AG09319 (cell line): Measurements from ENCODE around the gene SEMA3B.

Experiments
- DNase-seq: peaks from one replicate; pipeline ENCODE4 v3.0.0-alpha.2; 2010; ENCODE audit warnings: low read depth; ENCODE audit errors: extremely low read depth
- TF ChIP-seq, protein P1 (sequence below): IDR thresholded peaks from 2 replicates; pipeline ENCODE4 v1.5.1; 2011; ENCODE audit warnings: low read depth, mild to moderate bottlenecking, inconsistent platforms, low read length, moderate library complexity

The SEMA3B gene

DNA sequence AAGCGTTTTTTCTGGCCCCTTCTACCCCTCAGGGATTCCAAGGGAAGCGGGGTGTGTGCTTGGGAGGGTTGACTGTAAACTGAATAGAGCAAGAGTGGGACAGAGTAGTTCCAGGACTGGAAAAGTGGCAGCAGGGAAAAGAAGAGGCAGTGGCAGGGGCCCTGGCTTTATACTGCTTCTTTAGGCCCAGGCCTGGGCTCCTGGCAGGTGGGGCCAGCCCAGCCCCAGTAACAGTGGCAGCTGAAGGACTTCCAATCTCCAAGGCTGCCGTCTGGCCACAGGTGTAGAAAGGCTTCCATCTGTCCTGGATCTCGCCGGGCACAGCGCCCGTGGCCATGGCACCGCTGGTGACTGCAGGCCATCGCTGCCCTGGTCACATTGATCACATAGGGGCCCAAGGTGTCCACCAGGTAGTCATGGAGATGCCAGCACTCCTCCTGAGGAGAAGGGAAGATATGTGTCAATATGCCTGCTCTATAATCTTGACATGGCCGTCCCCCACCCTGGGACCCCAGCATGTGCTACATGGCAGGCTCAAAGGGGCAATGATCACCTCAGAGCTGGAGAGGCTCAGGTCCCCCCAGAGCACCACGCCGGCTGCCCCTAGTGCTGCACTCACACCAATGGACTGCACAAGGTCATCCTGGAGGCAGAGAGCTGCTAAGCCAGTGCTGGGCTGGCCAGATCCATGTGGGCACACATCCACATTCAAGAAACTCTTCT, 24.3 kb downstream of the SEMA3B start:
- TF ChIP-seq, protein P1, sequence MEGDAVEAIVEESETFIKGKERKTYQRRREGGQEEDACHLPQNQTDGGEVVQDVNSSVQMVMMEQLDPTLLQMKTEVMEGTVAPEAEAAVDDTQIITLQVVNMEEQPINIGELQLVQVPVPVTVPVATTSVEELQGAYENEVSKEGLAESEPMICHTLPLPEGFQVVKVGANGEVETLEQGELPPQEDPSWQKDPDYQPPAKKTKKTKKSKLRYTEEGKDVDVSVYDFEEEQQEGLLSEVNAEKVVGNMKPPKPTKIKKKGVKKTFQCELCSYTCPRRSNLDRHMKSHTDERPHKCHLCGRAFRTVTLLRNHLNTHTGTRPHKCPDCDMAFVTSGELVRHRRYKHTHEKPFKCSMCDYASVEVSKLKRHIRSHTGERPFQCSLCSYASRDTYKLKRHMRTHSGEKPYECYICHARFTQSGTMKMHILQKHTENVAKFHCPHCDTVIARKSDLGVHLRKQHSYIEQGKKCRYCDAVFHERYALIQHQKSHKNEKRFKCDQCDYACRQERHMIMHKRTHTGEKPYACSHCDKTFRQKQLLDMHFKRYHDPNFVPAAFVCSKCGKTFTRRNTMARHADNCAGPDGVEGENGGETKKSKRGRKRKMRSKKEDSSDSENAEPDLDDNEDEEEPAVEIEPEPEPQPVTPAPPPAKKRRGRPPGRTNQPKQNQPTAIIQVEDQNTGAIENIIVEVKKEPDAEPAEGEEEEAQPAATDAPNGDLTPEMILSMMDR: no peak

DNA sequence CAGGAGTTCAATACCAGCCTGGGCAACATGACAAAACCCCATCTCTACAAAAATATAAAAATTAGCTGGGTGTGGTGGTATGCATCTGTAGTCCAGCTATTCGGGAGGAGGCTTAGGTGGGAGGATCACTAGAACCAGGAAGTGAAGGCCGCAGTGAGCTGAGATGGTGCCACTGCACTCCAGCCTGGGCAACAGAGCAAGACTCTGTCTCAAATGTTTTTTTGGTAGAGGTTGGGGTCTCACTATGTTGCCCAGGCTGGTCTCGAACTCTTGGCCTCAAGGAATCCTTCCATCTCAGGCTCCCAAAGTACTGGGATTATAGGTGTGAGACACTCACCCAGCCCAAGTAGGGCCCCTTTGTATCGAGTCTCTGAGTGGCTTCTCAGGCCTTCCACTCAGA, 25.1 kb downstream of the SEMA3B start:
- no peak for DNase-seq
- TF ChIP-seq, protein P1: no peak

More for the DNA sequence above, 24.3 kb downstream of the SEMA3B start:
- DNase-seq: no peak

DNA sequence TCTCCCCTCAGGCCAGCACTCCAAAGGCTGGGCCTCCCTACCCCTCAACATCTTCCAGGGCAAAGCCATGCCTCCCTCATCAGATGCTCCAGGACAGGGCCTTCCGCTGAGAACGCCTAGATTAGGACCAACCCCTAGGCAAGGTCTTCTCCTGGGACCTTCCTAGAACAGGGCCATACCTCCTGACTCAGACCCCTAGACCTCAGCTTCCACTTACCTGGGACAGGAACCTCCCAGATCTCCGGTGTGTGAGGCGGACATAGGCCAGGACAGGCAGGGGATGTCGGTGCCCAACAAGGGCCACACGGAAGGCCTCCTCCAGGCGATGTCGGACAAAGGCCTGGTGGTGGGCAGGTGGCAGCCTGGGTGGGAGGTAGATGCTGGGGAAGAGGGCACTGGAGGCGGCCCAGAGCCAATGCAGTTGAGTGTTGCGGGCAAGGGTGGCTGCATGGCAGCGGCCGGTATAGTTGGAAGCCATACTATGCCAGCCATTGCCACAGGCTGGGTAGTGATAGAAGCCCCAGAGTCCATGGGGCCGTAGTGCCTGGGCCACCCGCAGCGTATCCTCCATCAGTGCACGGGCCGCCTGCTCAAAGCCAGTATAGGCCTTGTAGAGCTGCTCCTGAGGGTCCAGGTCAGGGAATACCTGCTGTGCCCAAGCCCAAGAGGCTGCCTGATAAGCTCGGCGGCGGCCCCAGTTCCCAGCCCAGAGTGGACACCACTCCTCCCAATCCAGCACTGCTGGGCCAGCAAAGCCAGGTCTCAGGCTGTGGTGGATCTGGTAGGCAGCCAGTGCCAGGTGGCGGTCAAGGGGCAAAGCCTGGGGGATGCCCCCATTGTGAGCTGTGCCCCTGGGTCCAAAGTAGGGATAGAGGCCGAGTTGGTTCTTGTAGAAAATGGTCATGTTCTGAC, 25.8 kb downstream of the SEMA3B start:
- TF ChIP-seq, protein P1: no peak
- no peak for DNase-seq

DNA sequence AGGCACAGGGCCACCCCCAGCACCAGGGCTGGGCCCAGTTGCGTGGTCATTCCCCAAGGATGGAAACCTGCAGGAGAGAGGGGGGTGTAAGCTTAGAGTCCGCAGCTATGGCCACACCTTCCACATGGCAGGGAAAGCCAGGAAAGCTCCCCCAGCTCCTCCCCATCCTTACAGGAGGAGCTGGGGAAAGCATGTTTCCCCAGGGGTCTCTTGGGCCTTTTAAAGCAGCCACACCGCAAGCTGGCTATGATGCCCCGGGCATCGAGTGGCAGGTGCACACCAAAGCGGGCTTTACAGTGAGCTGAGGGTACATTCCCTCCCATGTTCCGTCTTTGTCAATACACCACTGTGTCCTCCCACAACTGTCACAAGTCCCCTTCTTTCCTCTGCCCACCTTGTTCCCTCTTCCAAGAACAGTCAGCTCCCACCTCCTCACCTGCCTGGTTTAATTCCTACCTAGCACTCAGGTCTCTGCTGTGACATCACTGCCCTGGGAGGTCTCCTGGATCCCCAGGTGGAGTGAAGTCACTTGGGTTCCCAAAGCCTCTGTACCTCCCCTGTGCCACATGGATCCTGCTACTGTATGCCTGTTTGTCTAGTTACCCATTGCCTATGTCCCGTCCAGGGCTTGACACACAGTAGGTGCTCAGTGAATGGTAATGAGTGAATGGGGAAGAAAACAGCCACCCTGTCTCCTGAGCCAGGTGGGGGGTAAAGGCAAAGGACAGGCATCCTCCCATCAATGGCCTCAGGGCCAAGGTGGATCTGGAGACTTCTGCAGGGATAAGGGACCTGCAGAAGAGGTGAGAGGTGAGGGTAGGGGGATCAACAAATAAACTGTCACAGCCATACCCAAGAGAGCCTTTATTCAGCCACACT, 26.8 kb downstream of the SEMA3B start:
- DNase-seq: no peak
- TF ChIP-seq, protein P1: no peak

DNA sequence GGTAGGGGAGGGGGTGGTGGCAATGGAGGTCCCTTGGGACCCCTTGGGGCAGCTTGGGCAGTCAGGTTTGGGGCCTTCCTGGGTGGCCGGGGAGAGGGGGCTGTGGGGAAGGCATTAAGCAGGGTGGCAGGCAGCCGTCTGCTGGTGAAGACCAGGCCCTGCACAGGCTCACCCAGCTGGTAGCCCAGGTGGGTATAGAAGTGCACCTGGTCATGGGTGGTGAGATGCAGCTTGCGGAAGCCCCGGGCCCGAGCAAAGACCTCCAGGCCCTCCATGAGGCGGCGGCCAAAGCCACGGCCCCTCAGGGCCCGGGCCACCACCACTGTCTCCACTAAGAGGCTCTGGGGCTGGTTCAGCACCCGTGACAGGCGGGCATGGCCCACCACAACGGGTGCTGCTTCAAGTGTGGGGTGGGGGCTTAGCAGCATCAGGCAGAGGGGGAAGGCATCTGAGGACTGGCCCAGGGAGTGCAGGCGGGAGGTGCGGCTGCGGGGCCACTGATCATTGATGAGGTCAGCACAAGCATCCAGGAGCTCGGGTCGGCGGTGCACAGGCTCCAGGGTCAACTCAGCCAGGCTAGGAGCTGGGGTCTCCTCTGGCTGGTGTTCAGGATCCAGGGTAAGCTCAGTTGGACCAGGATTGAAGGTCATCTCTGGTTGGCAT, 27.9 kb downstream of the SEMA3B start:
- DNase-seq: no peak
- TF ChIP-seq, protein P1: no peak

DNA sequence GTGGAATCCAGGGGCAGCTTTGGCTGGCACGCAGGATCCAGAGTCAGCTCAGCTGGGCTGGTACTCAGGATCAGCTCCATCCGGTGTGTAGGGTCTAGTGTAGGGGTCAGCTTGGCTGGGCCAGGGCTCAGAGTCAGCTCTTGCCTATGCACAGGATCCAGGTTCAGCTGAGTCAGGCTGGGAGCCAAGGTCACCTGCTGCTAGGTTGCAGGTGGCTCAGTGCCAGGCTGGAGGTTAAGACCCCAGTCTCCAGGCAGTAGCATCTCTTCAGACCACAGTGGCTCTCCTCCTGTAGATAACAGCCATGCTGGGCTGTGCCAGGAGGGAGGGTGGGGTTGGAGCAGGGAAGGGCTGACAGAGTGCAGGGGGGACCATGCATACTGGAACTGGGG, 28.4 kb downstream of the SEMA3B start:
- no peak for DNase-seq
- TF ChIP-seq, protein P1: no peak
